Nephron progenitor cell (in vitro differentiated cells): ENCODE measurements around the gene ZNF385B.
A peak's percentile ranks its signal among the peaks of the same experiment; 100 is the strongest.

ENCODE experiments used
- DNase-seq: peaks from one replicate; pipeline ENCODE4 v3.0.0; 2021
- H3K27ac Mint-ChIP-seq: 2 replicates; pipeline ENCODE4 v1.8.0; 2021; ENCODE audit warnings: mild to moderate bottlenecking, moderate library complexity, mixed read lengths
- H3K27me3 Mint-ChIP-seq: 2 replicates; pipeline ENCODE4 v1.8.0; 2021; ENCODE audit warnings: mild to moderate bottlenecking, low read depth, mixed read lengths; ENCODE audit not compliant: poor library complexity
- H3K36me3 Mint-ChIP-seq: 2 replicates; pipeline ENCODE4 v1.8.0; 2021; ENCODE audit warnings: low read depth, mixed read lengths
- H3K4me1 Mint-ChIP-seq: 2 replicates; pipeline ENCODE4 v1.8.0; 2021; ENCODE audit warnings: mixed read lengths
- H3K4me3 Mint-ChIP-seq: 2 replicates; pipeline ENCODE4 v1.8.0; 2021; ENCODE audit warnings: mild to moderate bottlenecking, moderate library complexity, mixed read lengths
- H3K9me3 Mint-ChIP-seq: 2 replicates; pipeline ENCODE4 v1.8.0; 2021; ENCODE audit warnings: mild to moderate bottlenecking, moderate library complexity, mixed read lengths
- CTCF ChIP-seq: fragments of 200-600 bp; sonication (generic); IDR thresholded peaks from 2 replicates; pipeline ENCODE4 v1.5.0; 2021; ENCODE audit warnings: antibody characterized with exemption

Gene ZNF385B

DNA sequence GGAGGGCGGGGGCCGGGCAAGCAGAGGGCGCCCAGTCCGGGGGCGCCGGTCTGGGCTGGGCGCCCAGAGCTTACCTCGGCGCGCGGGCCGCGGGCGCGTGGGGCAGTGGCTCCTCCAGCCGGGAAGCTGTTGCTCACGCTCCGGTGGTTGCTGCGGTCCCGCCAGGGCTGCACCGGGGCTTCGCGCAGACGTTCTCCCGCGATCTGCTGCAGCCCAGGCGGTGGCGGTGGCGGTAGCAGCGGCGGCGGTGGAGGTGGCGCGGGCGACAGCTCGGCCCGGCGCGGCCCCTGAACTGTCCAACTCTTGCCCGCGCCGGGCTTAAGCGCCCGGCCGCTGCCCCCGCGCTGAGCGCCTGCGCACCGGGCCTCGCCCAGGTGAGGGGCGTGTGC is 391 bp downstream of the ZNF385B start:
- peak; percentile 72 for DNase-seq
- Mint-ChIP-seq H3K9me3 (no peaks in the 10 kb centered on the region), H3K4me3 (peak overlapping the region; percentile 84), H3K27ac (no peak overlapping the region), H3K4me1 (peaks cover 23% of the 10 kb centered on the region), H3K27me3 (peaks cover 55% of the 10 kb centered on the region), H3K36me3 (no peaks in the 10 kb centered on the region)
- TF ChIP-seq CTCF: no peak

GRCh38 chr2:179860255-179861026 is 971 bp downstream of the ZNF385B start:
- peaks cover 55% of the 10 kb centered on the region for H3K27me3 Mint-ChIP-seq

DNA sequence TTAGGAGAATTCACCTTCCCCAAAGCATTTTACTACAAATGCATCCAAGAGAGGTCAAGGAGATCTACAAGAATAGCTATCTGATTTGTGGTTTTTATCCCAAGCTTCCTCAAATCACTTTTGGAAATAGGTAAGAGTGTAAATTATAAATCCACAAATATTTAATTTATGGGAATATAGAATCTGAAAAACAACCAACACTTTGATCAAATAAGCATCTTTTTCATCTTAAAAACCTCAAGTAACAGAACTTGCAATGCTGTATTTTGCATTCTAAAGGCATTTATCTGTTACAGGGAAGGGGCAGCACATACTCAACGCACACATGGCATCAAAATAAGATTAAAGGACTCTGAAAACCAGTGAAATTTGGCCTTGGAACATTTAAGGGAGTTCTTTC is 1.9 kb downstream of the ZNF385B start:
- H3K4me1 Mint-ChIP-seq: peaks cover 20% of the 10 kb centered on the region
- peaks cover 55% of the 10 kb centered on the region for H3K27me3 Mint-ChIP-seq
- DNase-seq: no peak
- H3K9me3 Mint-ChIP-seq: no peaks in the 10 kb centered on the region
- no peak overlapping the region for H3K27ac Mint-ChIP-seq
- H3K4me3 Mint-ChIP-seq: no peak overlapping the region
- no peak for TF ChIP-seq CTCF
- no peaks in the 10 kb centered on the region for H3K36me3 Mint-ChIP-seq

More at GRCh38 chr2:179860255-179861026, 971 bp downstream of the ZNF385B start:
- Mint-ChIP-seq H3K4me3 (peak overlapping the region; percentile 84), H3K4me1 (peaks cover 23% of the 10 kb centered on the region), H3K9me3 (no peaks in the 10 kb centered on the region), H3K36me3 (no peaks in the 10 kb centered on the region), H3K27ac (no peak overlapping the region)
- peak; percentile 18 for DNase-seq
- TF ChIP-seq CTCF: no peak

DNA sequence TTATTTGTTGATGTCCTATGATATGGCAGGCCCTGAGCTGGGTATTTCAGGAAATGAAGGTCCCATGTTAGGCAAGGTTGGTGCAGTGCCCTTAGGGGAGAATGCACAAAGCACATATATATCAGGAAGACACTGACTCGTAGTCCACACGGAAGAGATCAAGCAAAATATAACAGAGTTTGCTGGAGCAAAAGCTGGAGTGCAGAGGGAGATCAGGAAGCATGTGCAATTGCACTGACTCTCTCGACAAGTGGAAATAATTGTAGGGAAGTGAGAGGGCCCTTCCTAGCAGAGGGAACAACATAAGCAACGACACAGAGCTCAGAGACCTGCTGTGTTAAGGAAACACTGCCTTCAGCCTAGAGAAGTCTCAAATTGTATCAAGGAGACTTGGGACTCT is 4.2 kb downstream of the ZNF385B start:
- Mint-ChIP-seq H3K27ac (no peak overlapping the region), H3K27me3 (peaks cover 37% of the 10 kb centered on the region), H3K9me3 (no peaks in the 10 kb centered on the region), H3K36me3 (no peaks in the 10 kb centered on the region), H3K4me1 (peaks cover 17% of the 10 kb centered on the region), H3K4me3 (no peak overlapping the region)
- no peak for TF ChIP-seq CTCF
- no peak for DNase-seq

GRCh38 chr2:179856205-179856604 is 5.2 kb downstream of the ZNF385B start:
- no peak for DNase-seq
- no peak overlapping the region for H3K4me3 Mint-ChIP-seq

More at GRCh38 chr2:179856205-179856604, 5.2 kb downstream of the ZNF385B start:
- no peaks in the 10 kb centered on the region for H3K9me3 Mint-ChIP-seq
- H3K36me3 Mint-ChIP-seq: no peaks in the 10 kb centered on the region
- TF ChIP-seq CTCF: no peak
- H3K27me3 Mint-ChIP-seq: peaks cover 28% of the 10 kb centered on the region
- H3K27ac Mint-ChIP-seq: no peak overlapping the region
- peaks cover 9% of the 10 kb centered on the region for H3K4me1 Mint-ChIP-seq
